22Rv1 (cell line): ENCODE data around the gene ATP8B4.

Experiments used
- H3K27ac ChIP-seq: fragments of 450-650 bp; 2 replicates; pipeline ENCODE4 v1.5.1; 2017
- ZFX ChIP-seq: fragments of 450-650 bp; IDR thresholded peaks from 2 replicates; pipeline ENCODE4 v1.6.1; 2017; ENCODE audit warnings: antibody characterized with exemption, borderline replicate concordance
- TF ChIP-seq, protein P1 (sequence below): fragments of 450-650 bp; IDR thresholded peaks from 2 replicates; pipeline ENCODE4 v1.5.1; 2017; ENCODE audit warnings: mild to moderate bottlenecking

Gene ATP8B4

DNA sequence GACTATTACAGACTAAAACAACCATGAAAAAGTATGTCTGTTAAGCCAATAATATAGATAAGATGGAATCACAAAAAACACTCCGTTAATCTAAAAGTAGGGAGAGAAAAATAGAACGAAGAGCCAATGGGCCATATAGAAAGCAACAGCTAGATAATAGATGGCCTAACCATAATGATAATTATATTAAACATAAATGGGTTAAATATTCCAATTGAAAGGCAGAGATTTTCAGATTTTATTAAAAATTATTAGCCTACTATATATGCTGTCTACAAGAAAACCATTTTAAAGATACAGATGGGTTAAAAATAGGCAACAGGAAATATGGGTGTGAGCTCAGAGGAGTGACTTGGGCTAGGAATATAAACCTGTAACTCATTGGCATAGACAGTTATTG is 76.3 kb downstream of the ATP8B4 start:
- TF ChIP-seq, protein P1, sequence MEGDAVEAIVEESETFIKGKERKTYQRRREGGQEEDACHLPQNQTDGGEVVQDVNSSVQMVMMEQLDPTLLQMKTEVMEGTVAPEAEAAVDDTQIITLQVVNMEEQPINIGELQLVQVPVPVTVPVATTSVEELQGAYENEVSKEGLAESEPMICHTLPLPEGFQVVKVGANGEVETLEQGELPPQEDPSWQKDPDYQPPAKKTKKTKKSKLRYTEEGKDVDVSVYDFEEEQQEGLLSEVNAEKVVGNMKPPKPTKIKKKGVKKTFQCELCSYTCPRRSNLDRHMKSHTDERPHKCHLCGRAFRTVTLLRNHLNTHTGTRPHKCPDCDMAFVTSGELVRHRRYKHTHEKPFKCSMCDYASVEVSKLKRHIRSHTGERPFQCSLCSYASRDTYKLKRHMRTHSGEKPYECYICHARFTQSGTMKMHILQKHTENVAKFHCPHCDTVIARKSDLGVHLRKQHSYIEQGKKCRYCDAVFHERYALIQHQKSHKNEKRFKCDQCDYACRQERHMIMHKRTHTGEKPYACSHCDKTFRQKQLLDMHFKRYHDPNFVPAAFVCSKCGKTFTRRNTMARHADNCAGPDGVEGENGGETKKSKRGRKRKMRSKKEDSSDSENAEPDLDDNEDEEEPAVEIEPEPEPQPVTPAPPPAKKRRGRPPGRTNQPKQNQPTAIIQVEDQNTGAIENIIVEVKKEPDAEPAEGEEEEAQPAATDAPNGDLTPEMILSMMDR, result no peak
- TF ChIP-seq ZFX, result no peak
- H3K27ac ChIP-seq, result no peak overlapping the region

DNA sequence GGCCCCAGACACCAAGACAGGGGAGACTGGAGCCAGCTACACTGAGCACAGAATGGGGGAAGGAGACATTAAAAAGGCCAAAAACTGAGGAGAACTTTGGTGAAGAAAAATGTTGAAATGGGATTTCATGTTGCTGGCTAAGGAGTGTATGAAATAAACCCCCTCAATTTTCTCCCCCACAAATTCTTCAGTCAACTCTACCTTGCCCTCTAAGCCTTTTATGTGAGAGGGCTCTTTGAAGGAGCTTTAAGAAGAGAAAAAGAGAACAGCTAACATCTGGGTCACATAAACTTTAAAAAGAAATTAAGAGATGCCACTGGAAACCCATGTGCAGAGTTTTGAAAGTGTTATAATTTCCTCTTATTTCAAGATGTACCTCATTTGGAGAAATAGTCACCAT is 88.6 kb downstream of the ATP8B4 start:
- TF ChIP-seq, protein P1, result no peak
- TF ChIP-seq ZFX, result no peak
- no peak overlapping the region for H3K27ac ChIP-seq

DNA sequence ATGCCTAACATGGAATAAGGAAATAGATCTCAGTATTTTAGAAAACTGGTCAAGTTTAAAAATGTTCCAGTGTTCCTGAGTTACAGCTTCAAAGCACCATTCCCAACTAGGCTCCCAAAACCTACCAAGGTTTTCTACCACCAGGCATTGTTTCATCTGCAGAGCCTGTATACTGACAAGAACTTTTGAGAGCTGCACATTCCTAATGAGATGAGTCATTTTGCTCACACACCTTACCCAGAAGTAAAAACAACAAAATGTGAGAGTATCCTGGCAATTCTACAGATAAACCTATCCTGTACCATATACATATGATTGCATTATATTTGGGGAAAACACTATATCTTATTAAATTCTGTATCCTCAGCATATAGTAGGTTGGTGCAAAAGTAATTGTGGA is 90.7 kb downstream of the ATP8B4 start:
- no peak overlapping the region for H3K27ac ChIP-seq
- TF ChIP-seq, protein P1, result no peak
- no peak for TF ChIP-seq ZFX

DNA sequence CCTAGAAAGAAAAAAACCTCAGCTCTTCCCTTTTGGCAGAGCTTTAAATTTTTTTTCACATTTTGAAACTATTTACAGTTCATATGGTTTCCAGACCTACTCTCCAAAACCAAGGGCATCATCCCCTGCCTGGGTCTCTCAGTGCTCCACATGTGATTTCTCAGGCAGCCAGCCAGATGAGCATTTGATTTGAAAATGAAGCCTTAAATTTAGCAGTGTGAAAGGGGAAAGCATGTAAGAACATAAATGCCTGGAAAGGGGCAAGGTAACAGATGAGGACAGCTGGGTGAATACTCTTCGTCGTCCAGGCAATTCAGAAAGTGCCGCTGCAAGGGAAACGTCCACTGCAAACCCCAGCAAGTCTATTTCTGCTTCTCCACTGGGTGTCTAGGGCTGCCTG is 94.8 kb downstream of the ATP8B4 start:
- H3K27ac ChIP-seq, result no peak overlapping the region
- TF ChIP-seq, protein P1, result no peak
- TF ChIP-seq ZFX, result no peak

DNA sequence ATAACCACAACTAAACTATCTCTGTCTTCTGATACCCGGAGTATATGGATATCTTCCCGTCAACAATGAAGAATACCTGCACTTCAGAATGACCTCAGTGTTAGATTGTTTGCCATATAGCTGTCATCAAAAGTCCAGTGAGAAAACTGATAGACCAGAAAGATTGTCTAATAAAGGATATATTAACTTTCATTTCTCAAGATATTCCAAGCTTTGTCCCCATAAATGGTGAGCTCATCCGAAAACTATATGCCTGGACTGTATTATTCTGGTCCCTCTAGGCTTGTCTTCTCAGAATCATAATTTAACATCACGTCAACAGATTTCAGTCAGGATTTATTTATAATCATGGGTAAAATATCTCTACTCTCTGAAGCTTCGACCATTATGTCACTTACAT is 100.5 kb downstream of the ATP8B4 start:
- TF ChIP-seq ZFX, result no peak
- TF ChIP-seq, protein P1, result no peak
- H3K27ac ChIP-seq, result no peak overlapping the region

DNA sequence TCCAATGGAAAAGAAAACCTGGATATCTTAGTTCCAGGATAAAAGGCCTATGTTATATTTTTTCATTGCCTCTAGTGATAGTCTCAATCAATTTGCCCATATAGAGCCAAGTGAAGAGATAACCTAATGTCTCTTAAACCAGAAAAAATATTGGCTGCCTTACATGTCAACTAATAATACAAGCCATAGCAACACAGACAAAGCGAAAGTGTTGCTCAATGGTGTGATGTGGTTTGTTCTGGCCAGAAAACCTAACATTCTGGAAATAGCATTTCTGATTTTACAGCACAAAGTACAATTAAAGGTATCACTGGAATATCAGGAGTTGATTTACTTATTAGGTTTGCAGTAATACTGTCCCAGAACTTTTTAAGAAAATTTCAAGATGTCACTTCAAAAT is 101.5 kb downstream of the ATP8B4 start:
- TF ChIP-seq, protein P1, result no peak
- TF ChIP-seq ZFX, result no peak
- no peak overlapping the region for H3K27ac ChIP-seq

DNA sequence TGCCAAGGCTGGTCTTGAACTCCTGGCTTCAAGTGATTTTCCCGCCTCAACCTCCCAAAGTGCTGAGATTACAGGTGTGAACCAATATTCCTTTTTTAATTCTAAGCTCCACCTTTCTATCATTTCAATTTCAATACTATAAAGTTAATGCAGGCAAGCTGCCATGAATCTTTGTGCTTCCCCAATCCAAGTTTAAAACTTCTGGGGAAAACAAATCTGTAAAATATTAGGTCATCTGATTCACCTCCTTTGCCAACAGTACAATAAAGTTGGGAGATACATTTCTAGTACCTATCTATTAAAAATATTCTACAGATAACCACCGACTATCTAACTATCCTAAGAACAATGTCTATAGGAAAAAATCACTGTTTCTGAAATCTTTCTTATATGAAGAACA is 102.1 kb downstream of the ATP8B4 start:
- H3K27ac ChIP-seq, result no peak overlapping the region
- TF ChIP-seq, protein P1, result no peak
- TF ChIP-seq ZFX, result no peak
